IMR-90 (cell line): ENCODE data around the gene ATOH8.

Source experiments
- CEBPB ChIP-seq: IDR thresholded peaks from 2 replicates; pipeline ENCODE4 v1.6.1; 2012; ENCODE audit warnings: low read depth, low read length, improper control_type of control experiment
- CHD1 ChIP-seq: IDR thresholded peaks from 2 replicates; pipeline ENCODE4 v1.6.1; 2012; ENCODE audit warnings: low read depth, low read length, improper control_type of control experiment
- CTCF ChIP-seq: conservative IDR thresholded peaks from 2 replicates; pipeline ENCODE4 v1.5.1; 2012; ENCODE audit warnings: mild to moderate bottlenecking, low read depth, low read length, improper control_type of control experiment
- ELK1 ChIP-seq: fragments of 150-350 bp; IDR thresholded peaks from 2 replicates; pipeline ENCODE4 v1.6.1; 2016; ENCODE audit warnings: low read depth, mild to moderate bottlenecking, low read length, moderate library complexity, borderline replicate concordance
- POLR2A ChIP-seq: IDR thresholded peaks from 2 replicates; pipeline ENCODE4 v1.6.1; 2012; ENCODE audit warnings: mild to moderate bottlenecking, low read depth, low read length
- RCOR1 ChIP-seq: IDR thresholded peaks from 2 replicates; pipeline ENCODE4 v1.6.1; 2012; ENCODE audit warnings: mild to moderate bottlenecking, low read length, improper control_type of control experiment; ENCODE audit not compliant: insufficient replicate concordance

- TF ChIP-seq CTCF = no peak
- TF ChIP-seq RCOR1 = no peak
- no peak for TF ChIP-seq POLR2A
- TF ChIP-seq CEBPB = no peak
- no peak for TF ChIP-seq ELK1
- no peak for TF ChIP-seq CHD1
Observed at GRCh38 chr2:85766229-85766628, 12.4 kb downstream of the ATOH8 start.
